K562 (cell line): Measurements from ENCODE around the gene BBLN. TPM values are rescaled to one million over a fixed set of nuclear protein-coding genes. Genes with fewer than 3 reads are reported as not detected.

Experiments
- ATF2 ChIP-seq: sonication (generic); formaldehyde crosslinking; IDR thresholded peaks from 2 replicates; pipeline ENCODE4 v1.8.1; 2022; ENCODE audit warnings: missing genetic modification reagents
- CHAMP1 ChIP-seq: fragments of 450-650 bp; IDR thresholded peaks from 2 replicates; pipeline ENCODE4 v1.6.1; 2016; ENCODE audit warnings: mild to moderate bottlenecking
- CREBBP ChIP-seq: IDR thresholded peaks from one replicate; pipeline ENCODE4 v1.6.1; 2012; ENCODE audit warnings: low read depth, mild to moderate bottlenecking, control low read depth, inconsistent platforms, low read length
- DNMT1 ChIP-seq: fragments of 450-650 bp; IDR thresholded peaks from 2 replicates; pipeline ENCODE4 v1.6.1; 2016; ENCODE audit warnings: antibody characterized with exemption, mild to moderate bottlenecking
- ELK1 ChIP-seq: sonication (generic); formaldehyde crosslinking; IDR thresholded peaks from 2 replicates; pipeline ENCODE4 v1.8.1; 2022; ENCODE audit warnings: missing genetic modification reagents
- IFI16 ChIP-seq: fragments of 250-450 bp; sonication (Bioruptor Pico); IDR thresholded peaks from 2 replicates; pipeline ENCODE4 v2.1.2; 2022; ENCODE audit warnings: mild to moderate bottlenecking, inconsistent platforms
- KAT8 ChIP-seq: fragments of 450-650 bp; IDR thresholded peaks from 2 replicates; pipeline ENCODE4 v1.6.1; 2016; ENCODE audit warnings: low read depth, mild to moderate bottlenecking
- L3MBTL2 ChIP-seq: fragments of 450-650 bp; IDR thresholded peaks from 2 replicates; pipeline ENCODE4 v1.6.1; 2016; ENCODE audit warnings: mild to moderate bottlenecking, moderate library complexity
- MED1 ChIP-seq: sonication (generic); formaldehyde crosslinking; IDR thresholded peaks from 2 replicates; pipeline ENCODE4 v1.8.1; 2023; ENCODE audit warnings: missing genetic modification reagents, borderline replicate concordance
- NBN ChIP-seq: fragments of 450-650 bp; IDR thresholded peaks from 2 replicates; pipeline ENCODE4 v1.6.1; 2016; ENCODE audit warnings: low read depth, mild to moderate bottlenecking
- PHF21A ChIP-seq: fragments of 450-650 bp; IDR thresholded peaks from 2 replicates; pipeline ENCODE4 v1.6.1; 2017; ENCODE audit warnings: low read depth, borderline replicate concordance
- TCF7 ChIP-seq: sonication (generic); IDR thresholded peaks from 2 replicates; pipeline ENCODE4 v1.6.1; 2016; ENCODE audit warnings: antibody characterized with exemption, borderline replicate concordance
- THAP12 ChIP-seq: fragments of 250-450 bp; sonication (Bioruptor Pico); IDR thresholded peaks from 2 replicates; pipeline ENCODE4 v1.9.0; 2021; ENCODE audit warnings: mild to moderate bottlenecking, inconsistent platforms
- VEZF1 ChIP-seq: fragments of 200-800 bp; sonication (Bioruptor generic); IDR thresholded peaks from 2 replicates; pipeline ENCODE4 v1.6.1; 2017; ENCODE audit warnings: missing genetic modification characterization, missing compliant biosample characterization
- ZNF282 ChIP-seq: sonication (generic); formaldehyde crosslinking; IDR thresholded peaks from 2 replicates; pipeline ENCODE4 v1.8.1; 2023; ENCODE audit warnings: missing genetic modification reagents
- ZNF57 ChIP-seq: fragments of 450-650 bp; formaldehyde crosslinking; IDR thresholded peaks from 2 replicates; pipeline ENCODE4 v1.4.0; 2020; ENCODE audit warnings: mild to moderate bottlenecking, moderate library complexity
- polyA plus RNA-seq, 8 experiments: library from polyadenylated mRNA; depleted of rRNA in 4 of 8; stranded (reverse) in 5 of 8; unstranded in 3 of 8; fragments of >200 nt; fragmentation: Nextera tagmentation in 2 of 8; fragmentation: Illumina TruSeq in 1 of 8; extraction: Ambion mirVana in 2 of 8; extraction: Trizol in 1 of 8; gene quantifications; 2 replicates each; pipeline versions ENCODE4 v1.2.1 to v1.2.3, GENCODE V29; 2011 to 2014; ENCODE audit warnings: inconsistent platforms in 1 of 8, missing spikeins in 1 of 8
- total RNA-seq, 7 experiments: library from RNA; depleted of rRNA in 6 of 7; stranded (reverse); fragments of >200 nt in 6 of 7; fragmentation: Illumina TruSeq in 2 of 7; extraction: Trizol in 2 of 7; gene quantifications; 2 replicates each; pipeline versions ENCODE4 v1.2.1 to v1.2.3, GENCODE V29; 2011 to 2021; ENCODE audit warnings: low replicate concordance in 1 of 7

BBLN gene
- total and polyA plus RNA-seq, 9 of the 15 experiments (the other 6 are each of a cell fraction or from before 2014, with no cell fraction given): 4.2 to 331 (median 87.1) TPM

GRCh38 chr9:128127990-128128835, 31.9 kb upstream of the BBLN start (continued):
- TF ChIP-seq THAP12 (CRISPR knock-in tag): no peak
- TF ChIP-seq CHAMP1: no peak
- no peak for TF ChIP-seq CREBBP
- TF ChIP-seq IFI16 (CRISPR knock-in tag): no peak
- peak; percentile 86 for TF ChIP-seq L3MBTL2
- TF ChIP-seq MED1: no peak
- TF ChIP-seq VEZF1 (CRISPR knock-in tag): peak; percentile 97
- TF ChIP-seq DNMT1: no peak
- TF ChIP-seq ELK1: no peak
- TF ChIP-seq PHF21A: no peak; the same call in 1 of the 2 replicates
- no peak for TF ChIP-seq ZNF57 (CRISPR knock-in tag)
- TF ChIP-seq ATF2 (CRISPR knock-in tag): no peak
- TF ChIP-seq TCF7: no peak
- no peak for TF ChIP-seq KAT8
- no peak for TF ChIP-seq NBN
- TF ChIP-seq ZNF282 (CRISPR knock-in tag): 0 out of 2 replicates have a peak, but pooled peaks have one; percentile 80
